ENCODE data around the gene MATN1.

Gene MATN1

GRCh38 chr1:30737357-30738039 is 14.1 kb upstream of the MATN1 start:
- Mint-ChIP-seq H3K9me3 (peaks cover 3% of the 10 kb centered on the region), H3K4me3 (no peak overlapping the region), H3K27me3 (no peaks in the 10 kb centered on the region), H3K36me3 (peaks cover 87% of the 10 kb centered on the region), H3K4me1 (peaks cover 63% of the 10 kb centered on the region), H3K27ac (peak overlapping the region; percentile 60)
- CTCF ChIA-PET = interaction anchor here (0.6 to 1.8 kb wide), 3 partner anchors 13 to 42 kb away, joined by 3 to 5 read pairs (median 4); no protein-coding TSS in a partner anchor
- DNase-seq = no peak

GRCh38 chr1:30735668-30736498 is 12.5 kb upstream of the MATN1 start:
- Mint-ChIP-seq H3K4me3 (no peak overlapping the region), H3K27ac (peak overlapping the region; percentile 73), H3K36me3 (peaks cover 78% of the 10 kb centered on the region), H3K9me3 (peaks cover 3% of the 10 kb centered on the region), H3K27me3 (peaks cover 3% of the 10 kb centered on the region), H3K4me1 (peaks cover 47% of the 10 kb centered on the region)
- DNase-seq = no peak
- CTCF ChIA-PET = interaction anchor here (1.0 to 1.8 kb wide), 4 partner anchors 12 to 44 kb away, joined by 3 to 5 read pairs (median 4); no protein-coding TSS in a partner anchor

- H3K27me3 Mint-ChIP-seq = peaks cover 3% of the 10 kb centered on the region
- CTCF ChIA-PET = interaction anchor here (1.0 to 1.5 kb wide), 2 partner anchors 8 to 45 kb away, joined by 3 to 4 read pairs; no protein-coding TSS in a partner anchor
- H3K27ac Mint-ChIP-seq = peak overlapping the region; percentile 70
- H3K4me3 Mint-ChIP-seq = no peak overlapping the region
- H3K9me3 Mint-ChIP-seq = peaks cover 3% of the 10 kb centered on the region
- no peak for DNase-seq
- H3K36me3 Mint-ChIP-seq = peaks cover 72% of the 10 kb centered on the region
- H3K4me1 Mint-ChIP-seq = peaks cover 39% of the 10 kb centered on the region
Measured at GRCh38 chr1:30735124-30735523, 11.7 kb upstream of the MATN1 start.

GRCh38 chr1:30734580-30734979 is 11.2 kb upstream of the MATN1 start:
- Mint-ChIP-seq H3K9me3 (peaks cover 3% of the 10 kb centered on the region), H3K4me1 (peaks cover 34% of the 10 kb centered on the region), H3K27me3 (peaks cover 3% of the 10 kb centered on the region), H3K36me3 (peaks cover 68% of the 10 kb centered on the region), H3K27ac (peak overlapping the region; percentile 70), H3K4me3 (no peak overlapping the region)
- CTCF ChIA-PET = interaction anchor here (0.6 to 1.5 kb wide), 3 partner anchors 9 to 45 kb away, joined by 3 to 4 read pairs (median 3); no protein-coding TSS in a partner anchor
- DNase-seq = no peak

DNA sequence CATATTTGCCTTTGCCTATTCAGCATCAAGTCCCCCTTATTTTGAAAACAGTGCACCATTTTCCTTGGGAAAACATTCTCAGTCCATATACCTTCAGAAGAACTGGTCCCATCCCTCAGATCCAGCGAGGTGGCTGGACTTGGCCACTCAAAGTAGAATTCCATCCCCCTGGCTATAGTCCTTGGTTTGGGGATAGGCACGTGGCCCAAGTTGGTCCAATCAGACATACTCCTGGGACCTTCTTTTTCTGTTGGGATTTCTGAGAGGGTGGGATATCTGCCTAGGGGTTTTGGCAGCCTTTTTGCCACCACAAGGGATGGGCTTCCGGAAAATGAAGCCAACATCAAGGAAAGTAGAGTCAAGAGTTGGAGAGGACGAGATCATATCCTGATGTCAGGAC is 10.7 kb upstream of the MATN1 start:
- CTCF ChIA-PET = interaction anchor here (0.6 to 1.5 kb wide), 2 partner anchors 9 to 45 kb away, joined by 3 read pairs; no protein-coding TSS in a partner anchor
- H3K4me1 Mint-ChIP-seq = peaks cover 29% of the 10 kb centered on the region
- no peak overlapping the region for H3K4me3 Mint-ChIP-seq
- peaks cover 3% of the 10 kb centered on the region for H3K27me3 Mint-ChIP-seq
- no peak overlapping the region for H3K27ac Mint-ChIP-seq
- DNase-seq = no peak
- H3K36me3 Mint-ChIP-seq = peaks cover 63% of the 10 kb centered on the region
- H3K9me3 Mint-ChIP-seq = peaks cover 3% of the 10 kb centered on the region

- Mint-ChIP-seq H3K27me3 (peaks cover 3% of the 10 kb centered on the region), H3K4me3 (no peak overlapping the region), H3K36me3 (peaks cover 57% of the 10 kb centered on the region), H3K9me3 (no peaks in the 10 kb centered on the region), H3K27ac (peak overlapping the region; percentile 28), H3K4me1 (peaks cover 23% of the 10 kb centered on the region)
- no peak for DNase-seq
- CTCF ChIA-PET = interaction anchor here (0.8 to 2.4 kb wide), 3 partner anchors 10 to 46 kb away, joined by 3 to 8 read pairs (median 8); no protein-coding TSS in a partner anchor
Measured at GRCh38 chr1:30733493-30733892, 10.1 kb upstream of the MATN1 start.

GRCh38 chr1:30732277-30732996 is 9.1 kb upstream of the MATN1 start:
- H3K27ac Mint-ChIP-seq = peak overlapping the region; percentile 72
- DNase-seq = no peak
- H3K4me1 Mint-ChIP-seq = peaks cover 15% of the 10 kb centered on the region
- H3K9me3 Mint-ChIP-seq = no peaks in the 10 kb centered on the region
- H3K27me3 Mint-ChIP-seq = peaks cover 3% of the 10 kb centered on the region
- H3K36me3 Mint-ChIP-seq = peaks cover 47% of the 10 kb centered on the region
- H3K4me3 Mint-ChIP-seq = no peak overlapping the region
- CTCF ChIA-PET = interaction anchor here (0.8 to 2.4 kb wide), 2 partner anchors 13 to 48 kb away, joined by 8 read pairs; no protein-coding TSS in a partner anchor

DNA sequence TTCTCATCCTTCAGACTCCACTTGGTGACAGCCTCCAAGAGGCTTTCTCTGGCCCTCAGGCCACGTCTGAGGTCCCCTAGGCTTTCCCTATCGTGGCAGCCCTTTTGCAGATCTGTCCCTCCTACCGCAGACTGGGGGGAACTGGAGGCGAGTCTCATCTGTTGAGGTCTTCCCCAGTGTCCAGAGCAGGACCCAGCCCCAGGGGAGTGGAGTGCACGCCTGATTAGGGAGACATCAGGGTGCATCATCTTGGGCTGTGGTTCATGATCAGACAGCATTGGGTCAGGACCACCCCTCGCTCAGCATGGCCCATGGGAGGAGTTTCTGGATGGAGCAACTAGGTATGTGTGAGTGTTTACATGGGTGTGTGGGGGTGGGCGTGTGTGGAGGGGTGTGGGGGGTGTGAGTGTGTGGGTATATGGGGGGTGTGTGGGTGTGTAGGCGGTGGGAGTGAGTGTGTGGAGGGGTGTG is 8.5 kb upstream of the MATN1 start:
- Mint-ChIP-seq H3K9me3 (no peaks in the 10 kb centered on the region), H3K4me1 (peaks cover 12% of the 10 kb centered on the region), H3K27ac (peak overlapping the region; percentile 25), H3K27me3 (peaks cover 3% of the 10 kb centered on the region), H3K36me3 (peaks cover 41% of the 10 kb centered on the region), H3K4me3 (no peak overlapping the region)
- CTCF ChIA-PET = interaction anchor here (1.2 to 2.4 kb wide), 2 partner anchors 12 to 48 kb away, joined by 5 to 8 read pairs; no protein-coding TSS in a partner anchor
- DNase-seq = no peak

DNA sequence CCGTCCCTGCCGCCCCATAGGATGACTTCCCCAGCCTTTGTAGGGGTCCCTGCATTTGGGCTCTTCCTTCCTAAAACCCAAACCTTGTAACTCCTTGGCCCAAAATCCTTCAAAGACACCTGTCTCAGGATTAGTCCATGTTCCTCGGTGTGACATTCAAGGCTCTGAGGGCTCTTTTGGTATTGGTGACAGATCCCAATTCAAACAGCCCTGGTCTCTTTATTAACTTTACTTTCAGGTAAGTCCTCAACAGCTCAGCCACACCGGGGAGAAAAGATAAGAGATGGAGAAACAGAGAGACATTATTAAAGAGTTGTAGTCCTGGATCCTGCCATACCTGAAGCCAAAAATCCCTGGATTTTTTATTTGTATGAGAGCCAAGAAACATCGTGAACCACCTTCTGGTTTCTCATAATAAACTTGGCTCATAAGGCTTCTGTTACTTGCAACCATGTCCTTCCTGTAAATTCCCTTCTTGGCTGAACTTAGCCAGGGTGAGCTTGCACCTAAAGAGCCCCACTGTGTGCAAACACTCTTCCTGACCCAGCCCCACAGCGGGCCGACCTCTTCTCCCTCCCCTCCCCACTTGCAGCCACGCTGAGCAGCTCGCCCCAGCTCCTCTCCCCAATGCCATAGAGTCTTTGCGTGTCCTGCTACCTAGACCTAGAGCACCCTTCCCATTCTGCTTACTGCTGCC is 7.9 kb upstream of the MATN1 start:
- Mint-ChIP-seq H3K4me3 (no peak overlapping the region), H3K9me3 (no peaks in the 10 kb centered on the region), H3K4me1 (peaks cover 12% of the 10 kb centered on the region)

GRCh38 chr1:30730346-30731108 is 7.1 kb upstream of the MATN1 start:
- CTCF ChIA-PET = interaction anchor here (0.7 to 4.5 kb wide), 5 partner anchors 10 to 71 kb away, joined by 3 to 38 read pairs (median 4); no protein-coding TSS in a partner anchor
- no peak for DNase-seq
- peaks cover 31% of the 10 kb centered on the region for H3K36me3 Mint-ChIP-seq
- H3K4me3 Mint-ChIP-seq = no peak overlapping the region
- no peaks in the 10 kb centered on the region for H3K9me3 Mint-ChIP-seq
- H3K27me3 Mint-ChIP-seq = peaks cover 3% of the 10 kb centered on the region
- H3K27ac Mint-ChIP-seq = peak overlapping the region; percentile 42
- H3K4me1 Mint-ChIP-seq = peaks cover 12% of the 10 kb centered on the region

More for the DNA sequence above, 7.9 kb upstream of the MATN1 start:
- DNase-seq = no peak
- CTCF ChIA-PET = interaction anchor here (1.2 to 4.5 kb wide), 3 partner anchors 11 to 48 kb away, joined by 5 to 38 read pairs (median 8); no protein-coding TSS in a partner anchor
- peaks cover 3% of the 10 kb centered on the region for H3K27me3 Mint-ChIP-seq
- H3K27ac Mint-ChIP-seq = peak overlapping the region; percentile 42
- H3K36me3 Mint-ChIP-seq = peaks cover 37% of the 10 kb centered on the region

DNA sequence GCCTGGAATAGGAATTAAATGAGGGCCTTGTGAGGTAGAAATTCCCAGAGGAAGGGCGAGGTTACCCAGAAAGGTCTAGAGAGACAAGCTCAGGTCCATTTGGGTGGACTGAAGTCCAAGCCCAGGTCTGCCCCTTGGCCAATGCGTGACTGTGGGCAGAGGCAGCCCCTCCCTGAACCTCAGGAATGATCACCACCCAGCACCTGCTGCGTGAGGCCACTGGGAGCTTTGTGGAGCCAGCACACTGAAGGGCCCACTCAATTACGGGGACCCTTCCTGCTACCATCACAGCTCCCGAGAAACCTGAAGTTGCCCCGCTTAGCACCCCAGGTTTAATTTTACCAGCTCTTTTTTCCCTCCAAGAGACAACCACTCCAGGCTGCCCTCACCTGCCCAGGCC is 6.5 kb upstream of the MATN1 start:
- no peaks in the 10 kb centered on the region for H3K9me3 Mint-ChIP-seq
- CTCF ChIA-PET = interaction anchor here (0.7 to 4.5 kb wide), 4 partner anchors 10 to 71 kb away, joined by 3 to 38 read pairs (median 4); no protein-coding TSS in a partner anchor
- no peak for DNase-seq
- peaks cover 3% of the 10 kb centered on the region for H3K27me3 Mint-ChIP-seq
- peaks cover 24% of the 10 kb centered on the region for H3K36me3 Mint-ChIP-seq
- no peak overlapping the region for H3K27ac Mint-ChIP-seq
- H3K4me1 Mint-ChIP-seq = peaks cover 8% of the 10 kb centered on the region
- no peak overlapping the region for H3K4me3 Mint-ChIP-seq

DNA sequence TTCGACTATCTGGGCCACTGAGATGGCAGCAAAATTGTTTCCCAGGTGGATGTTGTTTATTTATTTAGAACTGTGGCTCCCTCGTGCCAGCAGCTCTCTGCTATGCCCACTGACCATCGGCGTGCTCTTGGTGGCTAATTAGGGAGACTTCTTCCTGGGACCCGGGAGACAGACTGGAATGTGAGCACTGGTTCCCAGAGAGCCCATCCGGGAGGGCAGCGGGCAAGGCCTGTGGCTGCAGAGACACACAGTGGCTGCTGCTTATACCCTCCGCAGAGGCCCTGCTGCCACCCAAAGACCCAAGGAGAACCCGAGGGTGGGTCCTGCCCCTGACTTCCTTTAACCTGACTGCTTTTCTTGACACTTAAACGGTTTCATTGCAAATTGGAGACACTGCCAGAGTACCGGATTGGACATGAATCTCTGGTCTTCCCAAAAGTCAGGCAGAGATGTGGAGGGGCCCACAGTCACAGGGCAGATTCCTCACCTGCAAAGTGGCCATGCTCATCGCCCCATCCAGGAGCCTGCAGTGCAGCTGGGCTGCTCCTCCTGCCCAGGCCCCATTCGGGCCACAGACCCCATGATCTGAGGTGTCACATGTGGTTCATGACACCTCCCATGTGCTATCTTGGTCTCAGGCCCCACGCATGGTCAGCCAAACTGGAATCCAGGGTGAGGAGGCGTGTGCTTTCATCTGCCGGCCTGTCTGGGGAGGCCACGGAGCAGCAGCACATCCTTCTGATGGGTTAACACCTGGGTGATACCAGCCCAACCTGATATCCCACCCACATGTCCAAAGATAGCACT is 5.7 kb upstream of the MATN1 start:
- Mint-ChIP-seq H3K9me3 (no peaks in the 10 kb centered on the region), H3K27me3 (peaks cover 3% of the 10 kb centered on the region), H3K36me3 (peaks cover 18% of the 10 kb centered on the region), H3K4me3 (no peak overlapping the region), H3K27ac (peak overlapping the region; percentile 67), H3K4me1 (peaks cover 3% of the 10 kb centered on the region)
- CTCF ChIA-PET = interaction anchor here (4.5 to 11.4 kb wide), 2 partner anchors 9 to 49 kb away, joined by 38 to 465 read pairs; no protein-coding TSS in a partner anchor
- no peak for DNase-seq
